Measurements from ENCODE around the gene CWC27.

CWC27 gene

GRCh38 chr5:64835266-64835665 is 66.5 kb downstream of the CWC27 start:
- Histone ChIP-seq H3K9me2 (replicated peaks; ENCODE audit: low read depth, low read length) (no peaks in the 10 kb centered on the region), H3K79me2 (ENCODE audit: insufficient read depth, low read length) (no peaks in the 10 kb centered on the region), H4K20me1 (ENCODE audit: insufficient read depth, low read length, poor library complexity, severe bottlenecking) (no peaks in the 10 kb centered on the region), H3K4me1 (ENCODE audit: insufficient read depth, low read length, poor library complexity, severe bottlenecking) (no peaks in the 10 kb centered on the region), H3K4me2 (ENCODE audit: low read depth, low read length, poor library complexity, severe bottlenecking) (no peak overlapping the region), H3F3A (ENCODE audit: low read depth) (no peaks in the 10 kb centered on the region), H3K9ac (ENCODE audit: low read depth, low read length, poor library complexity, severe bottlenecking) (no peak overlapping the region), H2AFZ (ENCODE audit: low read length) (no peak overlapping the region), H3K4me3 (ENCODE audit: low read length, poor library complexity, severe bottlenecking) (no peak overlapping the region), H3K27me3 (ENCODE audit: insufficient read depth, low read length, poor library complexity, severe bottlenecking) (no peaks in the 10 kb centered on the region), H3K36me3 (ENCODE audit: insufficient read depth, low read length) (peaks cover 2% of the 10 kb centered on the region; the same call in 1 of the 2 replicates), H3K9me3 (ENCODE audit: insufficient read depth, low read depth, low read length) (no peaks in the 10 kb centered on the region)
- TF ChIP-seq EZH2phosphoT487 (IDR thresholded peaks at IDR 0.05; ENCODE audit: borderline replicate concordance) (no peak), CTCF (conservative IDR thresholded peaks at IDR 0.05; ENCODE audit: low read length) (no peak)

GRCh38 chr5:64836190-64836755 is 67.5 kb downstream of the CWC27 start:
- Histone ChIP-seq H3K9me3 (ENCODE audit: insufficient read depth, low read depth, low read length) (no peaks in the 10 kb centered on the region), H3K4me3 (ENCODE audit: low read length, poor library complexity, severe bottlenecking) (no peak overlapping the region), H3K9ac (ENCODE audit: low read depth, low read length, poor library complexity, severe bottlenecking) (no peak overlapping the region), H3K4me1 (ENCODE audit: insufficient read depth, low read length, poor library complexity, severe bottlenecking) (no peaks in the 10 kb centered on the region), H3K36me3 (ENCODE audit: insufficient read depth, low read length) (peaks cover 3% of the 10 kb centered on the region; the same call in 1 of the 2 replicates), H3K9me2 (replicated peaks; ENCODE audit: low read depth, low read length) (no peaks in the 10 kb centered on the region), H3K79me2 (ENCODE audit: insufficient read depth, low read length) (no peaks in the 10 kb centered on the region), H4K20me1 (ENCODE audit: insufficient read depth, low read length, poor library complexity, severe bottlenecking) (no peaks in the 10 kb centered on the region), H2AFZ (ENCODE audit: low read length) (no peak overlapping the region), H3K27me3 (ENCODE audit: insufficient read depth, low read length, poor library complexity, severe bottlenecking) (no peaks in the 10 kb centered on the region), H3F3A (ENCODE audit: low read depth) (no peaks in the 10 kb centered on the region), H3K4me2 (ENCODE audit: low read depth, low read length, poor library complexity, severe bottlenecking) (no peak overlapping the region)
- TF ChIP-seq CTCF (conservative IDR thresholded peaks at IDR 0.05; ENCODE audit: low read length), result no peak
- no peak for TF ChIP-seq EZH2phosphoT487 (IDR thresholded peaks at IDR 0.05; ENCODE audit: borderline replicate concordance)

- Histone ChIP-seq H3K9me2 (replicated peaks; ENCODE audit: low read depth, low read length) (no peaks in the 10 kb centered on the region), H3K9ac (ENCODE audit: low read depth, low read length, poor library complexity, severe bottlenecking) (no peak overlapping the region), H3K4me1 (ENCODE audit: insufficient read depth, low read length, poor library complexity, severe bottlenecking) (no peaks in the 10 kb centered on the region), H3K79me2 (ENCODE audit: insufficient read depth, low read length) (no peaks in the 10 kb centered on the region), H3K36me3 (ENCODE audit: insufficient read depth, low read length) (peaks cover 3% of the 10 kb centered on the region; the same call in 1 of the 2 replicates), H3K4me3 (ENCODE audit: low read length, poor library complexity, severe bottlenecking) (no peak overlapping the region), H4K20me1 (ENCODE audit: insufficient read depth, low read length, poor library complexity, severe bottlenecking) (no peaks in the 10 kb centered on the region), H3F3A (ENCODE audit: low read depth) (no peaks in the 10 kb centered on the region), H3K4me2 (ENCODE audit: low read depth, low read length, poor library complexity, severe bottlenecking) (no peak overlapping the region), H3K27me3 (ENCODE audit: insufficient read depth, low read length, poor library complexity, severe bottlenecking) (no peaks in the 10 kb centered on the region), H2AFZ (ENCODE audit: low read length) (no peak overlapping the region), H3K9me3 (ENCODE audit: insufficient read depth, low read depth, low read length) (no peaks in the 10 kb centered on the region)
- no peak for TF ChIP-seq CTCF (conservative IDR thresholded peaks at IDR 0.05; ENCODE audit: low read length)
- TF ChIP-seq EZH2phosphoT487 (IDR thresholded peaks at IDR 0.05; ENCODE audit: borderline replicate concordance), result no peak
These were observed 68.1 kb downstream of the CWC27 start for GRCh38 chr5:64836786-64837185.
